Measurements from ENCODE around the gene SUCLG1.

DNA sequence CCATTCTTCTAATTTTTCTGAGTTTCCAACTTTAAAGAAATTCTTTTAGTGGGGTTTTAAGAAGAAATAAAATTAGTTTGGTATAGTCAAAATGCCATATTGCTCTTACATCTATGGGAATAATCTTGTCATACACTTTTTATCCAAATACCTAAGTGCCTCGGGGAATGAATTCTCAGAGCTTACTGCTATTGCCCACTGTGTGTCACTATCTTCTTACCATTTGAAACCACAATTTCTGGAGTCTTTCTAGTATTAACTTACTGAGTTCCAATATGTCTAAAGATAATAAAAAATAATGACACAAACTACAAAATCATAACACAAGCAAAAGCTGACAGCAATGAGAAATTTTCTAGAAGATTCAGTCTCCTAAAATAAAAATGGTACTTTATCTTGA, 33.5 kb upstream of the SUCLG1 start:
- TF ChIP-seq ZNF274 (IDR thresholded peaks at IDR 0.05; ENCODE audit: low read depth, low read length) (no peak), SUZ12 (IDR thresholded peaks at IDR 0.05; ENCODE audit: extremely low read depth, insufficient read depth, insufficient read length) (no peak), YY1 (IDR thresholded peaks at IDR 0.05; ENCODE audit: insufficient read depth, insufficient read length) (no peak)

Measured in NT2/D1 (cell line).